Measurements from ENCODE around the gene MOB1B. TPM values are rescaled to one million over a fixed set of nuclear protein-coding genes. Genes with fewer than 3 reads are reported as not detected.
"Not testable (repeated sequence)": the region's sequence is repeated elsewhere in the genome, so short reads cannot be mapped to it uniquely, and the experiment has no call there.

The MOB1B gene
- total RNA-seq, 1 donor from 2014 or later = 28.8 TPM

GRCh38 chr4:70997546-70997945 is 95.4 kb downstream of the MOB1B start:
- no peak overlapping the region for H3K27ac Mint-ChIP-seq (ENCODE audit: unreplicated experiment)
- no peak overlapping the region for H3K4me3 Mint-ChIP-seq (ENCODE audit: unreplicated experiment)
- H3K9me3 Mint-ChIP-seq (ENCODE audit: low read depth) = peaks cover 22% of the 10 kb centered on the region
- no peaks in the 10 kb centered on the region for H3K27me3 Mint-ChIP-seq (ENCODE audit: low read depth)
- TF ChIP-seq, protein P1, sequence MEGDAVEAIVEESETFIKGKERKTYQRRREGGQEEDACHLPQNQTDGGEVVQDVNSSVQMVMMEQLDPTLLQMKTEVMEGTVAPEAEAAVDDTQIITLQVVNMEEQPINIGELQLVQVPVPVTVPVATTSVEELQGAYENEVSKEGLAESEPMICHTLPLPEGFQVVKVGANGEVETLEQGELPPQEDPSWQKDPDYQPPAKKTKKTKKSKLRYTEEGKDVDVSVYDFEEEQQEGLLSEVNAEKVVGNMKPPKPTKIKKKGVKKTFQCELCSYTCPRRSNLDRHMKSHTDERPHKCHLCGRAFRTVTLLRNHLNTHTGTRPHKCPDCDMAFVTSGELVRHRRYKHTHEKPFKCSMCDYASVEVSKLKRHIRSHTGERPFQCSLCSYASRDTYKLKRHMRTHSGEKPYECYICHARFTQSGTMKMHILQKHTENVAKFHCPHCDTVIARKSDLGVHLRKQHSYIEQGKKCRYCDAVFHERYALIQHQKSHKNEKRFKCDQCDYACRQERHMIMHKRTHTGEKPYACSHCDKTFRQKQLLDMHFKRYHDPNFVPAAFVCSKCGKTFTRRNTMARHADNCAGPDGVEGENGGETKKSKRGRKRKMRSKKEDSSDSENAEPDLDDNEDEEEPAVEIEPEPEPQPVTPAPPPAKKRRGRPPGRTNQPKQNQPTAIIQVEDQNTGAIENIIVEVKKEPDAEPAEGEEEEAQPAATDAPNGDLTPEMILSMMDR (IDR thresholded peaks at IDR 0.05) = no peak
- H3K36me3 Mint-ChIP-seq (ENCODE audit: low read depth) = peaks cover 24% of the 10 kb centered on the region
- peaks cover 45% of the 10 kb centered on the region for H3K4me1 Mint-ChIP-seq (ENCODE audit: low read depth)
- no peak for DNase-seq (ENCODE audit: low spot score)

DNA sequence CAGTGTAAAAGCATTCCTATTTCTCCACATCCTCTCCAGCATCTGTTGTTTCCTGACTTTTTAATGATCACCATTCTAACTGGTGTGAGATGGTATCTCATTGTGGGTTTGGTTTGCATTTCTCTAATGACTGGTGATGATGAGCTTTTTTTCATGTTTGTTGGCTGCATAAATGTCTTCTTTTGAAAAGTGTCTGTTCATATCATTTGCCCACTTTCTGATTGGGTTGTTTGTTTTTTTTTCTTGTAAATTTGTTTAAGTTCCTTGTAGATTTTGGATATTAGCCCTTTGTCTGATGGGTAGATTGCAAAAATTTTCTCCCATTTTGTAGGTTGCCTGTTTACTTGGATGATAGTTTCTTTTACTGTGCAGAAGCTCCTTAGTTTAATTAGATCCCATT is 97.5 kb downstream of the MOB1B start:
- peaks cover 26% of the 10 kb centered on the region for H3K36me3 Mint-ChIP-seq (ENCODE audit: low read depth)

DNA sequence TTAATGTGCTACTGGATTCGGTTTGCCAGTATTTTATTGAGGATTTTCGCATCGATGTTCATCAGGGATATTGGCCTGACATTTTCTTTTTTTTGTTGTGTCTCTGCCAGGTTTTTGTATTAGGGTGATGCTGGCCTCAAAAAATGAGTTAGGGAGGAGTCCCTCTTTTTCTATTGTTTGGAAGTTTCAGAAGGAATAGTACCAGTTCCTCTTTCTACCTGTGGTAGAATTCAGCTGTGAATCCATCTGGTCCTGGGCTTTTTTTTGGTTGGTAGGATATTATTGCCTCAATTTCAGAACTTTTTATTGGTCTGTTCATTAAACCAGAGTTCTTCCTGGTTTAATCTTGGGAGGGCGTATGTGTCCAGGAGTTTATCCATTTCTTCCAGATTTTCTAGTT is 99.2 kb downstream of the MOB1B start:
- peaks cover 26% of the 10 kb centered on the region for H3K36me3 Mint-ChIP-seq (ENCODE audit: low read depth)
- H3K4me3 Mint-ChIP-seq (ENCODE audit: unreplicated experiment); H3K27me3 Mint-ChIP-seq (ENCODE audit: low read depth); DNase-seq (ENCODE audit: low spot score); H3K27ac Mint-ChIP-seq (ENCODE audit: unreplicated experiment): not testable (repeated sequence)
- H3K9me3 Mint-ChIP-seq (ENCODE audit: low read depth) = peaks cover 24% of the 10 kb centered on the region
- H3K4me1 Mint-ChIP-seq (ENCODE audit: low read depth) = peaks cover 17% of the 10 kb centered on the region

More for the DNA sequence above, 97.5 kb downstream of the MOB1B start:
- not testable (repeated sequence) for H3K27ac Mint-ChIP-seq (ENCODE audit: unreplicated experiment); H3K27me3 Mint-ChIP-seq (ENCODE audit: low read depth); DNase-seq (ENCODE audit: low spot score); H3K4me3 Mint-ChIP-seq (ENCODE audit: unreplicated experiment)
- peaks cover 24% of the 10 kb centered on the region for H3K9me3 Mint-ChIP-seq (ENCODE audit: low read depth)
- H3K4me1 Mint-ChIP-seq (ENCODE audit: low read depth) = peaks cover 34% of the 10 kb centered on the region

DNA sequence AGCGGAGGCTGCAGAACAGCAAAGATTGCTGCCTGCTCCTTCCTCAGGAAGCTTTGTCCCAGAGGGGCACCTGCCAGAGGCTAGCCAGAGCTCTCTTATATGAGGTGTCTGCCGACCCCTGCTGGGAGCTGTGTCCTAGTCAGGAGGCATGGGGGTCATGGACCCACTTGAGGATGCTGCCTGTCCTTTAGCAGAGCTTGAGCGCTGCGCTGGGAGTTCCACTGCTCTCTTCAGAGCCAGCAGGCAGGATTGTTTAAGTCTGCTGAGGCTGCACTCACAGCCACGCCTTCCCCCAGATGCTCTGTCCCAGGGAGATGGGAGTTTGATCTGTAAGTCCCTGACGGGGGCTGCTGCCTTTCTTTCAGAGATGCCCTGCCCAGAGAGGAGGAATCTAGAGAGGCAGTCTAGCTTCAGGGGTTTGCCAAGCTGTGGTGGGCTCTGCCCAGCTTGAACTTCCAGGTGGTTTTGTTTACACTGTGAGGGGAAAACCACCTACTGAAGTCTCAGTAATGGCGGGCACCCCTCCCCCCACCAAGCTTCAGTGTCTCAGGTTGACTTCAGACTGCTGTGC is 102.2 kb downstream of the MOB1B start:
- Mint-ChIP-seq H3K4me3 (ENCODE audit: unreplicated experiment) (no peak overlapping the region), H3K27ac (ENCODE audit: unreplicated experiment) (no peak overlapping the region), H3K27me3 (ENCODE audit: low read depth) (no peaks in the 10 kb centered on the region), H3K36me3 (ENCODE audit: low read depth) (peaks cover 23% of the 10 kb centered on the region), H3K9me3 (ENCODE audit: low read depth) (peaks cover 24% of the 10 kb centered on the region), H3K4me1 (ENCODE audit: low read depth) (peaks cover 15% of the 10 kb centered on the region)
- no peak for DNase-seq (ENCODE audit: low spot score)
- TF ChIP-seq, protein P1 (IDR thresholded peaks at IDR 0.05) = no peak

DNA sequence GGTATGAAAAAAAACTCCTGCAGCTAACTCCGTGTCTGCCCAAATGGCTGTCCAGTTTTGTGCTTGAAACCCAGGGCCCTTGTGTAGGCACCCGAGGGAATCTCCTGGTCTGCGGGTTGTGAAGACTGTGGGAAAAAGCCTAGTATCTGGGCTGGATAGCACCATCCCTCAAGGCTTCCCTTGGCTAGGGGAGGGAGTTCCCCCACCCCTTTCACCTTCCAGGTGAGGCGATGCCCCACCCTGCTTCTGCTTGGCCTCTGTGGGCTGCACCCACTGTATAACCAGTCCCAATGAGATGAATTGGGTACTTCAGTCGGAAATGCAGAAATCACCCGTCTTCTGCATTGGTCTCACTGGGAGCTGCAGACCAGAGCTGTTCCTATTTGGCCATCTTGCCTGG is 102.9 kb downstream of the MOB1B start:
- H3K27me3 Mint-ChIP-seq (ENCODE audit: low read depth); DNase-seq (ENCODE audit: low spot score); H3K4me3 Mint-ChIP-seq (ENCODE audit: unreplicated experiment); H3K27ac Mint-ChIP-seq (ENCODE audit: unreplicated experiment): not testable (repeated sequence)
- peaks cover 24% of the 10 kb centered on the region for H3K9me3 Mint-ChIP-seq (ENCODE audit: low read depth)
- peaks cover 19% of the 10 kb centered on the region for H3K36me3 Mint-ChIP-seq (ENCODE audit: low read depth)
- peaks cover 21% of the 10 kb centered on the region for H3K4me1 Mint-ChIP-seq (ENCODE audit: low read depth)

DNA sequence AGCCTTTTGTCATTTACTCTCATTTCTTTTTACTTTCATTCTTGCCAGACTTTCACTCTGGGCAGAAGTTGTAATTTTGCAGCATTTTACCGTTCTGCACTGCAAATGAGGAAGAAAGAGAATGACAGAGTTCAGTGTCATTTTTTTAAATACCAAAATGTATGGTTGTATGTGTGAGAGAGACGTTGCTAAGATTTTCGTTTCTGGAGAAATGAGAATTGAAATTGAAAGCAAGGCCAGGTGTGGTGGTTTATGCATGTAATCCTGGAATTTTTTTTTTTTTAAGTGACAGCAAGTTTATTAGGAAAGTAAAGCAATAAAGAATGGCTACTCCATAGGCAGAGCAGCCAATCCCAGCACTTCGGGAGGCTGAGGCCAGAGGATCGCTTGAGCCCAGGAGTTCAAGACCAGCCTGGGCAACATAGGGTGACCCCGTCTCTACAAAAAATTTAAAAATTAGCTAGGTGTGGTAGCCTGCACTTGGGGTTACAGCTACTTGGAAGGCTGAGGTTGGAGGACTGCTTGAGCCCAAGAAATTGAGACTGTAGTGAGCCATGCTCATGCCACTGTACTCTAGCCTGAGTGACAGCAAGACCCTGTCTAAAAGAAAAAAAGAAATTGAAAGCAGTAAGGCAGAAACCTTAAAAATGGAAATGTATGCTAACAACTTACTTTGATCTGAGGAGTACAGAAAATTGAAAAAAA is 104.2 kb downstream of the MOB1B start:
- no peak for DNase-seq (ENCODE audit: low spot score)
- TF ChIP-seq, protein P1 (IDR thresholded peaks at IDR 0.05) = no peak
- H3K36me3 Mint-ChIP-seq (ENCODE audit: low read depth) = peaks cover 12% of the 10 kb centered on the region
- H3K27me3 Mint-ChIP-seq (ENCODE audit: low read depth) = no peaks in the 10 kb centered on the region
- H3K4me1 Mint-ChIP-seq (ENCODE audit: low read depth) = peaks cover 22% of the 10 kb centered on the region
- H3K9me3 Mint-ChIP-seq (ENCODE audit: low read depth) = peaks cover 12% of the 10 kb centered on the region
- no peak overlapping the region for H3K4me3 Mint-ChIP-seq (ENCODE audit: unreplicated experiment)
- H3K27ac Mint-ChIP-seq (ENCODE audit: unreplicated experiment) = no peak overlapping the region
